Activated CD4-positive, alpha-beta T cell treated with anti-CD3 and anti-CD28 coated beads, Interleukin-2, amount 50 U/mL, for 24 hours (primary cell): ENCODE measurements around the gene CCDC179.

ENCODE experiments used
- DNase-seq, 2 donors: peaks; one replicate each; pipeline ENCODE4 v3.0.0-alpha.2; 2020; ENCODE audit warnings: low read depth in 1 of 2, low spot score in 1 of 2

CCDC179 gene

DNA sequence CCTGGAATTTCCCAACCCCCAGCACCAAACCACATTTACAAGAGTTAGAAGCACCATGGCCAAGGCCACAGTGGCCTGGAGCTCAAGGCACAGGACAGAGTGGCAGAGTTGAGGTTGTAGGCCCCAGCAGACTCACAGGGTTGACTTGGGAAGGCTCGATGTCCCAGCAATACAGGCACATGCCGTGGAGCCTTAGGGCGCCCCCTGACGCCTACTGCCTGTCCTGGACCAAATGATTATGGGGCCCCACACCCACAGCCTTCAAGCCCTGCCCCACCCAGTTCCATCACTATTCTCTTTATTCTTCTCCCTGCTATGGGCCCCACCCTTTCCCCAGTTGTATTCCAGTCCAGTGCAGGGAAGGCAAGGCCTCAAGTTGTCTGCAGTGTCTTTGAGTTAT, at the start of gene CCDC179:
TSS of gene CCDC179 (minus strand) at position 234 of the 400 bp plus-strand sequence. CDS start at position 181, 53 bp downstream.
- DNase-seq, result no peak

DNA sequence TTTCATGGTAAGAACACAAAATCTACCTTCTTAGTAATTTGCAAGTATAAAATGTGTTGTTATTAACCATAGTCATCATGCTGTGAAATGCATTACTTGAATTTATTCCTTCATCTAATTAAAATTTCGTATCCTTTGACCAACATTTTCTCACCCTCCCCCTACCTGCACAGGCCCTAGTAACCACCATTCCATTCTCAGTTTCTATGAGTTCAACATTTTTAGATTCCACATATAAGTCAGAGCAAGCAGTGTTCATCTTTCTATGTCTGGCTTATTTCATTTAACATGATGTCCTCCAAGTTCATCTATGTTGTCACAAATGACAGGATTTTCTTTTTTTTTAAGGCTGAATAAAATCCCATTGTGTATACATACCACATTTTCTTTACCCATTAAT, 43.5 kb upstream of the CCDC179 start:
- DNase-seq, result no peak

DNA sequence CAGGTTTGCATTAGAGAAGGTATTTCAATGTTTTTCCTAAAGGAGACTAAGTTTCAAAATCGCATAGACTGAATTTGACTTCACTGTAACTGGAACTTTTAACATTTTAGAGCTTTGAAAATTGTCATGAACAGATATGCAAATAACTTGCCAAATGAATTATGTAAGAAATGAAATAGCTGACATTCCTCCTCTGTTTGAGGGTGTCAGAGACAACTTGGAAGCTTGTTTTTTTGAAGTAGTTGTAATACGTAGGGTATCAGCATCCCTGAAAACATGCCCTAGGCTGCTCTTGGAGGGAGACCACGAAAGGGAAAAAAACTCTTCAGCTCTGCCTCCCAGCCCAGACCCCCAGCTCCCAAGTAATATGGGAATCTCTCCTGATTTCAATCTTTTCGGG, 41.3 kb upstream of the CCDC179 start:
- no peak for DNase-seq

DNA sequence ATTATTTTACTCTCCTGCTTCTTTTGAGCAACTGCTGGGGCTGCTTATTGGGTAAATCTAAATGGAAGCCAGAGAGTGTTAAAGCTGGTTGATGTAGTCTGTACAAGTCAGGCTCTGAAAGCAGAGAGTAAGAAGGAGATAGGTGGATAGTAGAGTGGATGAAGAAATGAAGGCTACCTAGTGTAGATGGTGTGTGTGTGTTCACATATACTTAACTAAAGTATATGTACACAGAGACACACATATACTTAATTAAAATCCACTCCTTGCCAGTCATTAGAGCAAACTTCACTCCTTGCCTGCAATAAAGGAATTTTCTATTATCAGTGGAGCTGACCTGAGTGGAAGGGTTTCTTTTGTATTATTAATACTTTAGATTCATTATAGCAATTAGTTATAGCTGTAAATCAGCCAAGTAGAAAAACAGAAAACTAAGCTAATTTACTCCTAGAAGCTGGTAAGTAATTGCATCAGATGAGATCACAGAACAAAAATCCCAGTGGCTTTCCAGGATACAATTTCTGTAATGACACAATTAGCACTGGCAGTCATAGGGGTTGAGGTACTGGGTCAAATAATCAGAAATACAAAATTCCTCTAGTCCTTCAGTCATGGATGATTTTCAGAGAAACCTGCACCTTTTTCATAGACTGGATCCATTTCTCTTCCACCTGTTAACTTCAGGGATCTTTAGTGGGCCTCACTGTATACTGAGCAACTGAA, 40.7 kb upstream of the CCDC179 start:
- DNase-seq, result no peak

DNA sequence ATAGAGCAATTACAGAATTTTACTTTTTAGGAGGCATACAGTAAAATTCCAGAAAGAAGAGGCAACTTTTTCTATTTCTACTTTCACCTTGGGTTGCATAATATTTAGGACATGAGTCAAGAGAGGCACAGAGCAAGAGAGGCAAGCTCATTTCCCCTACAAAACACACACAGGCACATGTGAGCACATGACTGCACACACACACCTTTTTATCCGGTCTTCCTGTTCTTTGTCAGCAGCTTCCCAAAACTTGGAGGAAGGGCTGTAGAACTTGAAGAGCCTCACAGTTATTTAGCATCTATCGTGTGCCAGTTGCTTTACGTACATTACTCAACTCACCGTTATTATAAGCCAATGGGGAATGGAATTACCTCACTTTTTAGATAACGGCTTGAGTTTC, 37.8 kb upstream of the CCDC179 start:
- DNase-seq, result no peak

DNA sequence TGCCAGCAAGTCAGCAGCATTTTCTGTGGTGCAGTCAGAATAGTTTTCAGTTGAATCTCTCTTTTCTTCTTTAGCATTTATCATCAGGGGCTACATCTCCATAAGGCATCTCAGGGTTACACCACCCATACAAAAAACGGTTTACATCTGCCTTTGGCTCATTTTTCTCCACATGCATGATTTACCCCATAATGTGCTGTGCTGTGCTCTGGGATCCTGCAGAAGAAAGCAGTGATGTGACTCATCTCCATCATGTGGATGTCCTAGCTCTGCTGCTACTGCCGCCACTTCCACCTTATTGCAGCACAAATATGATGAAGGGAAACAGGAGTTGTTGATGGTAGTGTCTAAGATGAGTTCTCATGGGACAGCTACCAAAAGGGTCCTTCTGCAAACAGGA, 30.0 kb upstream of the CCDC179 start:
- no peak for DNase-seq

DNA sequence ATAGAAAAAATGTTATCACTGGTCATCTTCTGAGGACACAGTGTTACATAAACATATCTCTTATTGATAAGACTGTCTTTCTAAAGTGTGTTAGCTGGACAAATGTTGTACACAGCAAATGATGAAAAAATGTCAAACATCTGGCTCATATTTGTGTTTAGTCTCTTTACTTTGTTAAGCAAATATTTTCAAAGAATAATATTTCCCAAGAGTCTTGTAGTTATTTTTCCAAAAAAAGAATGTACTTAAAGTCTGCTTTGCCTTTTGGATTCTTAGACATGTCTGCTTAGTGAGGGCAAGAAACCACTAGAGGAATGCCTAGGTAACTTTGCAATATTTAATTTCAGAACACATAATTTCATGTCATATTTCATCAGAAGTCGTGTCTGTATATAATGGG, 23.9 kb upstream of the CCDC179 start:
- no peak for DNase-seq

DNA sequence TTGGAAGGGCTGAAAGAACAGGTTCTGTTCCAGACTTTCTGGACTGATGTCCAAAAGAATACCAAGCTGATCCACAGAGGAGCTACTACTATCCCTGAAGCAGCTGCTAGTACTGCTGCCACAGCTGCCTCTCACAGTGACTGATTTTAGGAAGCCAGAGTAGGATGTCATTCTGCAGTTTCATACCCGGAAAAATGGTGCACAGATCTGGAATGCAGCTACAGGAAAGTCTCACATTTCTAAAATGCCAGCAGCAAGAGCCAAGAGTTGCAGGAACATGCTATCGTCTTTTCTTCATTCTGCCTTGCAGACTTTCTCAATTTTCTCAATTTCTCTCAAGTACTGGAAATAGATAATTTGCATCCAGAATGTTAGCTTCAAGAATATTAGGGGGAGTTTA, 19.4 kb upstream of the CCDC179 start:
- no peak for DNase-seq

DNA sequence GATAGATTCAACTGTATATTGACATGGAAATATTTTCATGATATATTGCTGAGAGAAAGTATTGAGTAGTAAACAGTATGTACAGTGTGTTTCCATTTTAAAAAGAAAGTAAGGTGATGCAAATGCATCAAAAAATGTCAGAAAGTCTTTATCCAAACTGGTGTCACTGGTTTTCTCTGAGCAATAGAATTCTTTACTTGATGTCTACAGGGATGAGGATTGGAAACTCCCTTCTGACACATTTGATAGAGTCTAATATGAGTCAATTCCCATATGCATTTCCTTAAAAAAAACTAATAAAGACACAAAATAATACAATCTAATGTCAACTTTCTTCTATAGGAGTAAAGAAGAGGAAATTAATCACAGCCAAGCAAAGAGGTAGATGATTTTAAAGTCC, 18.3 kb upstream of the CCDC179 start:
- DNase-seq, result no peak

DNA sequence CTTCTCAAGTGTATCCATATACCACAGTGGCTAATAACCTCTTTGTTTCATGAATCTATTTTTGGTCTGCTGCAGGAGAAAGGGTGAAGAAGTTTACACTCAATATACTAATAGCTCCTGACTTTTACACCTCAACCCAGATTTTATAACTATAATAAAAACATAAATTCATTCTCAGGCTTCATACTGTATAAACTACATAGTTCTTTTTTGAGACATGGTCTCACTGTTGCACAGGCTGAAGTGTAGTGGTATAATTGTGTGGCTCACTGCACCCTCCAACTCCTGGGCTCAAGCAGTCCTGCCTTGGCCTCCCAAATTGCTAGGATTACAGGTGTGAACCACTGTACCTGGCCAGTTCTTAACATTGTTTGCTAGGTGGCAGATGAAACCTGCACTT, 17.8 kb upstream of the CCDC179 start:
- DNase-seq, result no peak

DNA sequence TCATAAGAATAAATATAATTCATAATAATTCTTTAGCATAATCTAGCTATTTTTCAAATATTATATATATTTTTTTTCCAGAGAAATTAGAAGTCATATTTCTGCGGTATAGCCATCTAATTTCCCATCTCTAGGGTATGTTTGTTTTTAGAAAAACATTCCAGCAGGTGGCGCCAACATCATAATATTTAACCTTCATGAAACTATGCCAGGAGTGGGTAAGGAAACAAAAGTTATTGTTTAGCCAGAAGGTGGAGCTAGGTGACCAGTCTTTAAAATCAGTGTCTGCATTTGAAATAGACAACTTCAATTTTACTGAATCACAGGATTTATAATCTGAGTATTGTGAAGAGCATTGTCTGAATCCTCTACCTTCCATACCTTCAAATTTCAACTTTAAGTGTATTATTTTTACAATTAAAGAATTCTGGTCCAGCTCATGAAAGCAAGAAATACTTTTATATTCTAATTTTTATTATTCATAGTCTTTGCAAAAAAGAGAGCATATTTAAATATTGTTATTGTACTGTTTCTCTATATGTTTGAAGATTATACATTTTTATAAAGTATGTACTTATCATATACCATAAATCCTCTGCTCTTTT, 15.7 kb upstream of the CCDC179 start:
- DNase-seq, result peak; percentile 6 to 59

DNA sequence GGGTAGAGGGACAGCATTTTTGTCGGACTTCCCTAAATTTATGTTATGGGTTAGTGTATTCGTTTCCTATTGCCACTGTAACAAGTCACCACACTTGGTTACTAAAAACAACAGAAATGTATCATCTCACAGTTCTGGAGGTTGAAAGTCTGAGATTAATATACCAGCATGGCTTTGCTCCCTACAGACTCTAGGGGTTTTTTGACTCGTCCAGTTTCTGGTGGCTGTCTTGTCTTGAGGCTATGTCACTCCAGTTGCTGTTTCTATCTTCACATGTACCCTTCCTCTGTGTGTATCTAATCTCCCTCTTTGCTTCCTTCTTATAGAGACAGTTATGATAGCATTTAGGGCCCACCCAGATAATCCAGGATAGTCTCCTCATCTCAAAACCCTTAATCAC, 9.1 kb upstream of the CCDC179 start:
- no peak for DNase-seq

DNA sequence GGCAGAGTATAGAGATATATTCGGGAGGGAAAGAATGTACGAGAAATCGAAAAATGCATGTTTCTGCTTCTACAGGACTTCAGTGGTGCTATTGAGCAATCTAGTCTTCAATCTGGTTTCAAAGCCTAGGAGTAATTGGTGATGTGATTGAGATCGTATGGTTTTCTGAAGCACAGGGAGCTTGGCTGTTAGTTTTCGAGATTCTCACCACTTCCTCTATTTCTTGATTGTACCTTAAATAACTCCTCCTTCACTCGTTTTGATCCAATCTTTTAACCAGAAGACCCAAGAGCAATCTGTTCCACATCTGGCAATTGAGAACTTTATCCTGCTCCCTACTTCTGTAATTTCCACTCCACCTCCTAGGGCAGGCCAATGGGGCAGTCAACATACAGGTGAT, 518 bp downstream of the CCDC179 start:
- DNase-seq, result no peak

DNA sequence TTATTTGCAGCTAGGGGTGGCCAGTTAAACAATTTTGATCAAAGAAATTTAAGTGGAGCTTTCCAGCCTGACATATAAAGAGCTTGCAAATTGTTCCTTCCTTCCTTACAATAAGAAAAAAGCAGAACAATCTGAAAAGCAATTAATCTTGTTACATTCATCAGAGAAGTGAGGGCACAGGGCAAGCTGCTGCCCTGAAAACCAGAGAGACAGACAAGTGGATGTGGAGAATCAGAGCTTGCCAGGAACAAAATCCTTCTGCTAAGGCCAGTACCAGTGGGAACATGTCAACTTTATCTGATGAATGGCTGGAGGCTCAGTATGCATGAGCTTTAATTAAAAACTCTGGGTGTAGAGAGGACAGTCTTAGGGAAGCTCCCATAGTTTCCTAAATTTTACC, 8.8 kb downstream of the CCDC179 start:
- DNase-seq, result no peak

DNA sequence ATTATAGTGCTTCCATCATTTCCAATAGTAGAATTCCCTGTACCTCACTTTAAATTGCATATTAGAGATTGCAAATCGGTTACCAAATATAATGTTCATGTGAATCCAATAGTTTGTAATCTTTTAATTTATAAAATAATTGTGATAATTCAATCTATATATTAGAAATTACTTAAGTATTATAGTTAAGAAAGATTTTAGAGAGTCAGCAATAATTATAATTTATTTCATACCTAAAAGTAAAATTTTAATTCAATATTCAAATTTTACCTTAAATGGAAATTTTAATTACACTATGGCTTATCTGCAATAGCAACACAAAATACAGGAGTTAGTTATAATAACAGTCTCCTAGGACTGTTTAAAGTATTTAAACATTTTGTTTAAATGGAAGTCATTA, 13.5 kb downstream of the CCDC179 start:
- no peak for DNase-seq

DNA sequence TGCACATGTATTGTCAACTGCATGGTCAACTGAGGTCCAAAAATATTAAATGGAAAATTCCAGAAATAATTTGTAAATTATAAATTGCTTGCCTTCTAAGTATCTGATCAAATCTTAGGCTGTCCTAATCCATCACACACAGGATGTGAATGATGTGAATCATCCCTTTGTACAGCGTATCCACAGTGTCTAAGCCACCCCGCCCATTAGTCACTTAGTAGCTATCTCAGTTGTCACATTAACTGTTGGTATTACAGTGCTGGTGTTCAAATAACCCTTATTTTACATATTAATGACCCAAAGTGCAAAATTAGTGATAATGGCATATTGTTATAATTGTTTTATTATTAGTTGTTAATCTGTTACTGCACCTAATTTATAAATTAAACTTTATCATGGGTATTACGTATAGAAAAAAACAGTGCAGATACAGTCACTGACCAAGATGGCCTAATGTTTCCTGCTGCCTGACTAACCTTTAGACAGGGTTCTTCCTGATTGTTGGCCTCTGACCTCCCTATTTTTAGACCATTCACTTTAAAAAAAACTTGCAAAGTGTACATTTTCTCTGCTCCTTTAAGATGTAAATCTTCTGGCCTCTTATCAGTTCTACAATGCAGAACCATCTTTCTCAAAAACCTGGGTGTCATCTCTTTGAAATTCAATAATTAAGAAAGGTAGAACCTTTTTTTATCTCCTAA, 27.8 kb downstream of the CCDC179 start:
- DNase-seq, result no peak

DNA sequence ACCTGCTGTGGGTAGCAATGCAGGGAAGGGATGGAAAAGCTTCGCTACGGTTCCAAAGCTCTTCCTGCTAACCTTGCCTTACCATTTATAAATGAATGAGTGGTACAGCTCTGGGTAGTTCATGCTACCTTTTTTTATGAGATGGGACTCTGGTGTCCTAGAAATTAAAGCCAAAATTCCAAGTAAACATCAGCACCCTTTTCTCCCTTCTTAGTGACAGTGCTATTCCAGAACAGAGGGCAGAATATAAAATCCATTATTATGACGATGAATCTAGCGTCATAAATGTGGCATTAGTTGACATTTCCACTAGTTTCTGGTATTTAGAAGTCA, 30.2 kb downstream of the CCDC179 start:
- DNase-seq, result no peak

DNA sequence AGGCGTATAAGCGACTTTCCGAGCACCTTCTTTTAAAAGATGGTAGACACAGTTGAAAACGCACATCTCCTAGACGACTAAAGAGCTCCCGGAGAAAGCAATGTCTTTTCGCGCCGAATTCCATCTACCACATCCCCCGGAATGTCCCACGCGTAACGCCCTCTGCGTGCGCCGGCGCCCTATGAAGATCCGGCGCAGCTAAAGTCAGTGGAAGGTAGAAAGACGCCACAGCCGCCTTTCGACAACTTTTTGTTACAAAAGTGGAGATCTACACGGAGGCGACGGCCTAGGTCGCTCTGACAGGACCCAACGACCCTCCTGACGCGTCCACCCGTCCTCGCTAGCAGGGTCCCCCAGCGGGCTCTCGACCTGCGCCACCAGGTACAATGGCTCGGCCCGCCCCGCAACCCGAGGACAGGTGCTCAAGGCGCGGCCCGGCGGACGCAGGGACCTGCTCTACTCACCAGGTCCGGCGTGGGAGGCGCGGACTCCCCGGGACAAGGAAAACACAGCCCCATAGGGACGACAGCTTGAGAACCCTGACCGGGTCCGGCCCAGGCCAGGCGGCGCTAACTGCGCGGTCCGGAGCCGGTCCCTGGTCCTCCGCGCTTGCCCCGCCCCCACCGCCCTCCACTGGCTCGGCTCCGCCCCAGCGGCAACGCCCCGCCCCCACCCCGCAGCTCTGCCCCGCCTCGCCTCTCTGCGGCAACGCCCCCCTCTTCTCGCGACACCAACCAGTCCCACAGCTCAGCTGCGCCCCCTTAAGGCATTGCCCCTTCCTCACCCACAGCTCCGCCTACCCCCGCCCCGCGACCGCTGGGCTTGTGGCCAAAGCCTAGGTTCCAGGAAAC, 30.8 kb downstream of the CCDC179 start, which contains the start of gene SVIP:
TSS of gene SVIP (minus strand) at position 571 of the 851 bp plus-strand sequence. CDS start at position 518, 53 bp downstream.
- peak; percentile 85 to 89 for DNase-seq

DNA sequence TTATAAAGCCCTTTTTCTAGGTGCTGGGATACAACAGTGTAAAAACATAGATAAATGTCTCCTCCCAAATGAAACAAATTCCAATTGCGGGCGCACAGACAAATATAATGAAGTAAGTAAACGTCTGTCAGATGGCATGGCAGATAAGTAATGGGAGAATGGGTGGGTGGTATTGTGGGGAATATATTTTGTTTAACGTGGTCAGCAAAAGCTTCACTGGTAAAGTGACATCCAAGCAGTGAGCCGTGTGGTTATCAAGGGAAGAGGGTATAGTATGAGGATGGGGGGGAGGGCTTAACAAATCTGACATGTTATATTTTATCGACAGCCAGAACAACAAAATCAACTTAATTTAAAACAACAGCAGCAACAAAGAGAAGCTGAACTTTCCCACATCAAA, 31.9 kb downstream of the CCDC179 start:
- no peak for DNase-seq

DNA sequence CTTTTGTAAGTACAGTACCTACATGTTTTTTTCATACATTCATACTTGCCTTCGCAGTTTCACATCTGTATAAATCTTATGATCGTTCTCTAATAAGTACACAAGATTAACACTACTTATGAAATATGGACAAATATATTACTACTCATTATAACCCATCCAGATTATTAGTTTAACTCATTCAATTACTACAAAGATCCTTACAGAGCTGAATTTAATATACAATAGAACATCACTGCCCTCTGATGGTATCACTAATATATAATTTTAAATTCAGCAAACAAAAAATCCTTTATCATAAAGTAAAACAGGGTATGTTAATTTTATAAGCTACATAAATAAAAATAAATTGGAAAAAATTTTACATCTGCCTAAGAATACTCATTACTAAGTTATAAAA, 38.1 kb downstream of the CCDC179 start:
- DNase-seq, result no peak

DNA sequence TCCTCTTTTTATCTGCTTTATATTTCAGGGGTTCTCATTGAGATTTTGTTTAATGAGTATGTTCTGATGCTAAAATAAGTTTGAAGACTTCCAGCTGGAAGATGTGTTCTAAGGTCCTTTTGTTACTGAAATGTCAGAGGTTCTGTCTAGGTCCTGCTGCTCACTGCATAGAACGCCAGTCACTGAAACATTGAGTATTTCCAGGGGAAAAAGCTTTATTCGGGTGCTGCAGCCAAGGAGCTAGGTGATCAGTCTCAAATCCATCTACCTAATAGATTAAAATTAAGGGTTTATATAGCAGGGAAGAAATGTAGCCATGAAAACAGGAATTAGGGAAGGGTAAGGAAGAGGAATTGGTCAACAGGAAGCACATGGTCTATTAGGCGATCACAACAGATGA, 50.4 kb downstream of the CCDC179 start:
- DNase-seq, result no peak
